ENCODE results near the gene HMCN1.

HMCN1 gene

GRCh38 chr1:185966471-185966870 is 232.3 kb downstream of the HMCN1 start:
- no peak for DNase-seq (ENCODE audit: low read depth, low spot score)

GRCh38 chr1:185969028-185969427 is 234.8 kb downstream of the HMCN1 start:
- DNase-seq (ENCODE audit: low read depth, low spot score), result no peak

- DNase-seq (ENCODE audit: low read depth, low spot score), result no peak
Observed at GRCh38 chr1:185969524-185969991, 235.4 kb downstream of the HMCN1 start.

- DNase-seq (ENCODE audit: low read depth, low spot score), result no peak
Observed at GRCh38 chr1:185971688-185972087, 237.5 kb downstream of the HMCN1 start.

GRCh38 chr1:185972096-185972850 is 238.1 kb downstream of the HMCN1 start:
- DNase-seq (ENCODE audit: low read depth, low spot score), result no peak

GRCh38 chr1:185973645-185974044 is 239.5 kb downstream of the HMCN1 start:
- DNase-seq (ENCODE audit: low read depth, low spot score), result no peak

GRCh38 chr1:185974367-185975170 is 240.4 kb downstream of the HMCN1 start:
- DNase-seq (ENCODE audit: low read depth, low spot score), result no peak

- DNase-seq (ENCODE audit: low read depth, low spot score), result no peak
Observed at GRCh38 chr1:185980891-185981290, 246.7 kb downstream of the HMCN1 start.

- DNase-seq (ENCODE audit: low read depth, low spot score), result no peak
Observed at GRCh38 chr1:185984113-185984836, 250.1 kb downstream of the HMCN1 start.

- no peak for DNase-seq (ENCODE audit: low read depth, low spot score)
Observed at GRCh38 chr1:185987611-185988321, 253.6 kb downstream of the HMCN1 start.

- no peak for DNase-seq (ENCODE audit: low read depth, low spot score)
Observed at GRCh38 chr1:185990565-185990964, 256.4 kb downstream of the HMCN1 start.

GRCh38 chr1:185991266-185991665 is 257.1 kb downstream of the HMCN1 start:
- DNase-seq (ENCODE audit: low read depth, low spot score), result no peak

GRCh38 chr1:185996211-185996610 is 262.0 kb downstream of the HMCN1 start:
- DNase-seq (ENCODE audit: low read depth, low spot score), result no peak

- no peak for DNase-seq (ENCODE audit: low read depth, low spot score)
Observed at GRCh38 chr1:185998391-185998790, 264.2 kb downstream of the HMCN1 start.

GRCh38 chr1:186002406-186002805 is 268.2 kb downstream of the HMCN1 start:
- no peak for DNase-seq (ENCODE audit: low read depth, low spot score)

GRCh38 chr1:186009039-186009737 is 275.0 kb downstream of the HMCN1 start:
- DNase-seq (ENCODE audit: low read depth, low spot score), result no peak

GRCh38 chr1:186014370-186015037 is 280.3 kb downstream of the HMCN1 start:
- DNase-seq (ENCODE audit: low read depth, low spot score), result no peak

GRCh38 chr1:186016856-186017255 is 282.7 kb downstream of the HMCN1 start:
- DNase-seq (ENCODE audit: low read depth, low spot score), result no peak

GRCh38 chr1:186022184-186022583 is 288.0 kb downstream of the HMCN1 start:
- no peak for DNase-seq (ENCODE audit: low read depth, low spot score)

GRCh38 chr1:186026946-186027345 is 292.8 kb downstream of the HMCN1 start:
- DNase-seq (ENCODE audit: low read depth, low spot score), result no peak
